Endothelial cell of umbilical vein (primary cell): ENCODE measurements around the gene MSI1. TPM values are rescaled to one million over a fixed set of nuclear protein-coding genes. Genes with fewer than 3 reads are reported as not detected.

Source experiments
- BruUV-seq: library from RNA; stranded (reverse); fragments of 400-500 nt; replicated peaks from 2 replicates; lab custom pipeline; 2021; lab: Mats Ljungman, UMichigan
- CTCF ChIA-PET: fragments of 300-600, 350-600 bp; sonication (Branson Sonifier 250); formaldehyde crosslinking; loops from one replicate; lab custom pipeline; 2021; ENCODE audit warnings: antibody characterized with exemption, inconsistent platforms; lab: Charles Lee
- POLR2A ChIA-PET: fragments of 300-600, 350-600 bp; sonication (Branson Sonifier 250); formaldehyde crosslinking; loops from one replicate; lab custom pipeline; 2021; ENCODE audit warnings: antibody characterized with exemption, inconsistent platforms; lab: Charles Lee
- DNase-seq: peaks from one replicate; pipeline ENCODE4 v3.0.0-alpha.2; 2011; ENCODE audit warnings: low read depth, low spot score
- FAIRE-seq: peaks from 2 replicates; lab custom pipeline; 2011; peaks lifted over from hg19 to GRCh38; lab: Jason Lieb, UNC
- H2AFZ ChIP-seq: 2 replicates; pipeline ENCODE4 v1.6.0; 2012; ENCODE audit warnings: low read depth, low read length, control low read depth, inconsistent platforms
- H3K27ac ChIP-seq: 2 replicates; pipeline ENCODE4 v1.5.1; 2011; ENCODE audit warnings: low read depth, mild to moderate bottlenecking, control low read depth, low read length, moderate library complexity; ENCODE audit not compliant: insufficient read depth
- H3K27me3 ChIP-seq, 2 experiments: 2 replicates each; pipeline versions ENCODE4 v1.6.0 to v1.6.1; 2011; ENCODE audit warnings: low read length in 2 of 2, mixed read lengths in 1 of 2; ENCODE audit not compliant: control insufficient read depth in 2 of 2, insufficient read depth in 2 of 2
- H3K36me3 ChIP-seq, 2 experiments: 2 replicates in 1 of 2; 3 replicates in 1 of 2; pipeline ENCODE4 v1.5.1; 2011; ENCODE audit warnings: low read length in 2 of 2, mild to moderate bottlenecking in 1 of 2, moderate library complexity in 1 of 2; ENCODE audit not compliant: control insufficient read depth in 2 of 2, insufficient read depth in 2 of 2; ENCODE audit errors: extremely low read depth in 1 of 2
- H3K4me1 ChIP-seq: 3 replicates; pipeline ENCODE4 v1.5.1; 2011; ENCODE audit warnings: mild to moderate bottlenecking, low read length; ENCODE audit not compliant: control insufficient read depth, insufficient read depth; ENCODE audit errors: extremely low read depth
- H3K4me2 ChIP-seq: 2 replicates; pipeline ENCODE4 v1.6.1; 2011; ENCODE audit warnings: low read length, control low read depth, mixed read lengths; ENCODE audit not compliant: insufficient read depth
- H3K4me3 ChIP-seq, 3 experiments: fragments of 200-600 bp in 1 of 3; sonication (generic), shearing (Covaris generic) in 1 of 3; replicated peaks in 1 of 3; 2 replicates each; pipeline ENCODE4 v1.5.1; 2011 to 2016; ENCODE audit warnings: control low read depth in 3 of 3, low read length in 3 of 3, mild to moderate bottlenecking in 2 of 3, inconsistent platforms in 1 of 3, low read depth in 1 of 3, moderate library complexity in 1 of 3; ENCODE audit not compliant: insufficient read depth in 1 of 3
- H3K79me2 ChIP-seq: 2 replicates; pipeline ENCODE4 v1.6.0; 2012; ENCODE audit warnings: low read length, inconsistent platforms; ENCODE audit not compliant: control insufficient read depth, insufficient read depth
- H3K9ac ChIP-seq: replicated peaks from 2 replicates; pipeline ENCODE3; 2011; ENCODE audit warnings: low read length, control low read depth; ENCODE audit not compliant: insufficient read depth; ENCODE audit errors: extremely low read depth
- H3K9me1 ChIP-seq: replicated peaks from 3 replicates; pipeline ENCODE4 v1.6.0; 2011; ENCODE audit warnings: mild to moderate bottlenecking, low read length; ENCODE audit not compliant: control insufficient read depth, insufficient read depth; ENCODE audit errors: extremely low read depth
- H3K9me3 ChIP-seq: replicated peaks from 2 replicates; pipeline ENCODE4 v1.5.1; 2012; ENCODE audit warnings: low read length, inconsistent platforms; ENCODE audit not compliant: control insufficient read depth, insufficient read depth
- H4K20me1 ChIP-seq: replicated peaks from 2 replicates; pipeline ENCODE3; 2011; ENCODE audit warnings: mild to moderate bottlenecking, low read length; ENCODE audit not compliant: control insufficient read depth, insufficient read depth; ENCODE audit errors: extremely low read depth
- EZH2 ChIP-seq: IDR thresholded peaks from 2 replicates; pipeline ENCODE4 v1.6.1; 2012; ENCODE audit warnings: borderline replicate concordance, low read depth, mild to moderate bottlenecking, moderate library complexity, low read length, inconsistent platforms; ENCODE audit not compliant: severe bottlenecking
- FOS ChIP-seq: IDR thresholded peaks from 2 replicates; pipeline ENCODE4 v1.6.1; 2011; ENCODE audit warnings: mild to moderate bottlenecking, low read length, moderate library complexity, borderline replicate concordance; ENCODE audit not compliant: insufficient read depth
- GATA2 ChIP-seq: IDR thresholded peaks from 2 replicates; pipeline ENCODE4 v1.7.0; 2011; ENCODE audit warnings: low read depth, mild to moderate bottlenecking, moderate library complexity, mixed read lengths, low read length; ENCODE audit not compliant: insufficient read length, insufficient read depth
- JUN ChIP-seq: IDR thresholded peaks from 2 replicates; pipeline ENCODE4 v1.6.1; 2011; ENCODE audit warnings: borderline replicate concordance, low read depth; ENCODE audit not compliant: insufficient read length, insufficient read depth
- MYC ChIP-seq: IDR thresholded peaks from one replicate; pipeline ENCODE4 v1.6.1; 2011; ENCODE audit warnings: mild to moderate bottlenecking, low read depth, low read length
- POLR2A ChIP-seq: IDR thresholded peaks from 2 replicates; pipeline ENCODE4 v1.6.1; 2012; ENCODE audit warnings: low read depth, mild to moderate bottlenecking, control low read depth, low read length
- POLR2AphosphoS5 ChIP-seq: IDR thresholded peaks from 2 replicates; pipeline ENCODE4 v1.6.1; 2012; ENCODE audit warnings: low read depth, mild to moderate bottlenecking, control low read depth, low read length, moderate library complexity; ENCODE audit not compliant: insufficient read depth
- dilution Hi-C: fragments of 300-500 bp; cut with MboI; formaldehyde crosslinking; loops from one replicate; pipeline ENCODE4 v1.15.0; 2019; ENCODE audit warnings: low sequenced_read_pairs; ENCODE audit not compliant: extremely low pct_ligation_motif_present
- intact Hi-C: fragments of 100-400 bp; cut with micrococcal nuclease; formaldehyde crosslinking; loops from one replicate; pipeline ENCODE4 v1.10.0; 2022
- polyA plus RNA-seq, 4 experiments: library from polyadenylated mRNA; depleted of rRNA in 3 of 4; stranded (reverse) in 3 of 4; unstranded in 1 of 4; fragments of >200 nt; gene quantifications; 2 replicates each; pipeline versions ENCODE4 v1.2.1 to v1.2.3, GENCODE V29; 2011 to 2012; ENCODE audit warnings: missing spikeins in 1 of 4
- total RNA-seq: library from RNA; stranded (reverse); gene quantifications from 2 replicates; pipeline ENCODE4 v1.2.3, GENCODE V29; 2021
- TF ChIP-seq, protein P1 (sequence below): IDR thresholded peaks from 2 replicates; pipeline ENCODE4 v1.6.1; 2011; ENCODE audit not compliant: insufficient read depth, insufficient read length
- TF ChIP-seq, protein P2 (sequence below), 2 donors: IDR thresholded peaks; 1 replicate in 1 of 2; 2 replicates in 1 of 2; pipeline ENCODE4 v1.5.1; 2011; ENCODE audit warnings: low read length in 2 of 2, mild to moderate bottlenecking in 2 of 2, moderate library complexity in 2 of 2, control low read depth in 1 of 2, inconsistent platforms in 1 of 2, low read depth in 1 of 2; ENCODE audit not compliant: insufficient read depth in 1 of 2; ENCODE audit errors: extremely low read depth in 1 of 2

MSI1 gene
- total and polyA plus RNA-seq, 2 donors (not counting 3 experiments of a cell fraction or from before 2014, with no cell fraction given), result 0.01 TPM; not detected in 1

DNA sequence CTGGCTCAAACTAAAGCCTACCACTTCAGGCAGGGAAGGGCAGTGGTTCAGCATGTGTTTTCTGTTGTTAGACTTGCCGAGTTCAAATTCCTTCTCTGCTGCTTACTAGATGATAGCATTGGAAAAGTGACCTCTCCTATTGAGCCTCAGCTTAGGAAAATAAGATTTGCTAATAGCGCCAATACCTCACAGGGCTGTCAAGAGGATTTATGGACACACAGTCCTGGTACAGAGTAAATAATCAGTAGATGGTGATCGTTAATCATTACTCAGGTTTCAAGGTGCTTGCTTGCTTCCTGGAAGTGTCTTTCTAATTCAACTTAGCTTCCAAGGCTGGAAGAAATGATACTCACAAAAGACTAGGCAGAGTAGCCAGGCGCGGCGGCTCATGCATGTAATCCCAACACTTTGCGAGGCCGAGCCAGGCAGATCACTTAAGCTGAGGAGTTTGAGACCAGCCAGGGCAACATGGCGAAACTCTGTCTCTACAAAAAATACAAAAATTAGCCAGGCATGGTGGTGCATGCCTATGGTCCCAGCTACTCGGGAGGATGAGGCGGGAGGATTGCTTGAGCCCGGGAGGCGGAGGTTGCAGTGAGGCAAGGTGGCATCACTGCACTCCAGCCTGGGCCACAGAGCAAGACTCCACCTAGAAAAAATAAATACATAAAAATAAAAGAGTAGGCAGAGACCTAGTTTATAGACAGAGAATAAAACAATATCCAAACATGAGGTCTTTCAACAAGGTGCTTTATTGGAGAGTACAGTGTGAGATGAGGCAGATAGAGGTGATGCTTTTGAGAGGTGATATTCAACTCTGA is 47.4 kb downstream of the MSI1 start:
- H3K4me2 ChIP-seq, result no peak overlapping the region
- peaks cover 0 to 6% of the 10 kb centered on the region in 2 experiments for H3K27me3 ChIP-seq
- peaks cover 9% of the 10 kb centered on the region for H3K4me1 ChIP-seq
- ChIA-PET POLR2A (no interaction called here), CTCF (interaction anchor here (0.9 to 1.8 kb wide), 4 partner anchors 7 to 105 kb away, joined by 3 to 12 read pairs (median 4); partner anchors contain the start of gene SIRT4)
- no peaks in the 10 kb centered on the region for H4K20me1 ChIP-seq
- DNase-seq (no peak), FAIRE-seq (no peak)
- H3K79me2 ChIP-seq, result no peaks in the 10 kb centered on the region
- no peak overlapping the region for H2AFZ ChIP-seq
- TF ChIP-seq JUN, result no peak
- TF ChIP-seq FOS, result no peak
- TF ChIP-seq POLR2A, result no peak
- no peak for TF ChIP-seq GATA2
- TF ChIP-seq EZH2, result no peak
- no peak for TF ChIP-seq MYC
- TF ChIP-seq, protein P1, sequence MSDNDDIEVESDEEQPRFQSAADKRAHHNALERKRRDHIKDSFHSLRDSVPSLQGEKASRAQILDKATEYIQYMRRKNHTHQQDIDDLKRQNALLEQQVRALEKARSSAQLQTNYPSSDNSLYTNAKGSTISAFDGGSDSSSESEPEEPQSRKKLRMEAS, result no peak
- TF ChIP-seq, protein P2, sequence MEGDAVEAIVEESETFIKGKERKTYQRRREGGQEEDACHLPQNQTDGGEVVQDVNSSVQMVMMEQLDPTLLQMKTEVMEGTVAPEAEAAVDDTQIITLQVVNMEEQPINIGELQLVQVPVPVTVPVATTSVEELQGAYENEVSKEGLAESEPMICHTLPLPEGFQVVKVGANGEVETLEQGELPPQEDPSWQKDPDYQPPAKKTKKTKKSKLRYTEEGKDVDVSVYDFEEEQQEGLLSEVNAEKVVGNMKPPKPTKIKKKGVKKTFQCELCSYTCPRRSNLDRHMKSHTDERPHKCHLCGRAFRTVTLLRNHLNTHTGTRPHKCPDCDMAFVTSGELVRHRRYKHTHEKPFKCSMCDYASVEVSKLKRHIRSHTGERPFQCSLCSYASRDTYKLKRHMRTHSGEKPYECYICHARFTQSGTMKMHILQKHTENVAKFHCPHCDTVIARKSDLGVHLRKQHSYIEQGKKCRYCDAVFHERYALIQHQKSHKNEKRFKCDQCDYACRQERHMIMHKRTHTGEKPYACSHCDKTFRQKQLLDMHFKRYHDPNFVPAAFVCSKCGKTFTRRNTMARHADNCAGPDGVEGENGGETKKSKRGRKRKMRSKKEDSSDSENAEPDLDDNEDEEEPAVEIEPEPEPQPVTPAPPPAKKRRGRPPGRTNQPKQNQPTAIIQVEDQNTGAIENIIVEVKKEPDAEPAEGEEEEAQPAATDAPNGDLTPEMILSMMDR (IDR thresholded peaks at IDR 0.05; ENCODE audit: extremely low read depth in 1 of 2, insufficient read depth in 1 of 2, low read depth in 1 of 2, low read length in 2 of 2), result no peak
- TF ChIP-seq POLR2AphosphoS5, result no peak
- H3K9me1 ChIP-seq, result no peaks in the 10 kb centered on the region
- H3K4me3 ChIP-seq, result no peak overlapping the region
- H3K9ac ChIP-seq, result no peak overlapping the region
- BruUV-seq, result no TSS peak
- dilution Hi-C loops (no loop called here), intact Hi-C loops (no loop called here)
- no peaks in the 10 kb centered on the region for H3K36me3 ChIP-seq
- no peak overlapping the region for H3K27ac ChIP-seq
- H3K9me3 ChIP-seq, result no peaks in the 10 kb centered on the region
